NCI-H345 (cell line): ENCODE data around the gene SMPD3.
"Not testable (repeated sequence)": the region's sequence is repeated elsewhere in the genome, so short reads cannot be mapped to it uniquely, and the experiment has no call there.

Experiments
- DNase-seq: peaks from one replicate; lab custom pipeline; 2025; lab: John Stamatoyannopoulos, UW

SMPD3 gene

GRCh38 chr16:68448360-68448970, at the start of gene SMPD3:
Gene SMPD3 (minus strand): TSS chr16:68448508. CDS start chr16:68372181, 76,327 bp downstream.
- DNase-seq, result peak; percentile 99

GRCh38 chr16:68496689-68497088, 48.4 kb upstream of the SMPD3 start:
- no peak for DNase-seq

GRCh38 chr16:68494261-68494660, 46.0 kb upstream of the SMPD3 start:
- DNase-seq, result not testable (repeated sequence)

- DNase-seq, result no peak
Measured at GRCh38 chr16:68493412-68494070, 45.2 kb upstream of the SMPD3 start.

- DNase-seq, result peak; percentile 27
Measured at GRCh38 chr16:68492543-68493411, 44.5 kb upstream of the SMPD3 start.

- DNase-seq, result no peak
Measured at GRCh38 chr16:68492151-68492542, 43.8 kb upstream of the SMPD3 start.

- no peak for DNase-seq
Measured at GRCh38 chr16:68491576-68491950, 43.3 kb upstream of the SMPD3 start.

GRCh38 chr16:68490829-68491575, 42.7 kb upstream of the SMPD3 start:
- DNase-seq, result peak; percentile 56

- no peak for DNase-seq
Measured at GRCh38 chr16:68490358-68490757, 42.0 kb upstream of the SMPD3 start.

GRCh38 chr16:68488554-68488953, 40.2 kb upstream of the SMPD3 start:
- no peak for DNase-seq

GRCh38 chr16:68487669-68488068, 39.4 kb upstream of the SMPD3 start:
- DNase-seq, result no peak

GRCh38 chr16:68487203-68487514, 38.9 kb upstream of the SMPD3 start:
- DNase-seq, result peak; percentile 42

GRCh38 chr16:68486502-68487202, 38.3 kb upstream of the SMPD3 start:
- DNase-seq, result peak; percentile 42

- no peak for DNase-seq
Measured at GRCh38 chr16:68481636-68482035, 33.3 kb upstream of the SMPD3 start.

GRCh38 chr16:68480084-68480995, 32.0 kb upstream of the SMPD3 start:
- DNase-seq, result no peak

GRCh38 chr16:68479271-68479670, 31.0 kb upstream of the SMPD3 start:
- DNase-seq, result no peak

- DNase-seq, result no peak
Measured at GRCh38 chr16:68478526-68479250, 30.4 kb upstream of the SMPD3 start.

GRCh38 chr16:68475071-68475470, 26.8 kb upstream of the SMPD3 start:
- DNase-seq, result no peak

- DNase-seq, result peak; percentile 3
Measured at GRCh38 chr16:68473358-68474070, 25.2 kb upstream of the SMPD3 start.
